GM19468 (cell line): Measurements from ENCODE around the gene USP10.
"Not testable (repeated sequence)": the region's sequence is repeated elsewhere in the genome, so short reads cannot be mapped to it uniquely, and the experiment has no call there.

Experiments
- ATAC-seq: cut with Tn5 transposase; IDR thresholded peaks from one replicate; pipeline ENCODE4 v1.9.1; 2021; ENCODE audit warnings: mild to moderate bottlenecking, moderate library complexity, moderate number of reproducible peaks; ENCODE audit not compliant: unreplicated experiment; ENCODE audit errors: extremely low read depth

USP10 gene

DNA sequence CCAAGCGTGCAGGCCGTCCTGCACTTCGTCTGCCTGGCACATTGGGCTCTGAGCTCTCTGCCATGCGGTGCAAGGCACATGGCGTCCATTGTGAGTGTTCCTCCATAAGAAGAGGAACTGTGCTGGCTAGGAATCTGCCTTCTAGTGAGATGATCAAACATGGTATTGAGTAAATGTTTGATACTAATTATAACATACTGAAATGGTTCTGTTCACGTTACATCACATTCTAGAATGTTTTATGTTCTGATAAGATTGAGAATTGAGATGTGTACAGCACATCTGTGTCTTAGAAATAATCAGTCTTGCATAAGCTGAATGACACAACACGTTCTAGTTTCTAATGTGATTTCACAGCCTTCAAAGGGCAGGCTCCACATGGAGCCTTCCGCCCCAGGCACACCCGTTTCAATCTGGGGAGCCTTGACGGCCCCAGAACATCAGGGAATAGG is 42.9 kb downstream of the USP10 start:
- ATAC-seq = no peak

DNA sequence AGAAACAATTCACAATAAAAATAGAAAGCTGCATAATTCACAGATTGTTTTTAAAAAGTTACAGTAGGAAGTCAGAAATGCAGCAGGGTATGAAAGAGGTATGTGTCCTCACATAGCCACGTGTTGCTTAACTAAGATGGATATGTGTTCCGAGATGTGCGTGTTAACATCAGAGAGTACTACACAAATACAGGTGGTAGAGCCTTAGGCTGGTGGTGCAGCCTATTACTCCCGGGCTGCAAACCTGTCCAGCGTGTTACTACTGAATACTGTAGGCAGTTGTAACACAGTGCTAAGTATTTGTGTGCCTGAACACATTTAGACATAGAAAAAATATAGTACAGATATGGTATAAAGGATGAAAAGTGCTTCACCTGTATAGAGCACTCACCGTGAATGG is 46.4 kb downstream of the USP10 start:
- no peak for ATAC-seq

DNA sequence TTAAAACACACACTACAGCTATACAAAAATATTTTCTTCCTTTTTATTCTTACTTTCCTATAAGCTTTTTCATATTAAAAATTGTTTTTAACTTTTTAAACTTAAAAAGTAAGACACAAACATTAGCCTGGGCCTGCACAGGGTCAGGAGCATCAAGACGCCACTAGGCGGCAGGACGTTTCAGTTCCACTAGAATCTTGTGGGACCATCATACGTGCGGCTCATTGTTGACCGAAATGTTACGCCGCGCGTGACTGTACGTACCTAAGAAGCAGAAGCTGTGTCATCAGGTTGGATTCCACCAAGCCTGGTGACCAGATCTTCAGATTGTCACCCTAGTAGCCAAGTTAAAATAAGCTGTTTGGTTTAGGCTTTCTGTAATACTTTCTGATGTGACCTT is 47.1 kb downstream of the USP10 start:
- ATAC-seq = no peak

DNA sequence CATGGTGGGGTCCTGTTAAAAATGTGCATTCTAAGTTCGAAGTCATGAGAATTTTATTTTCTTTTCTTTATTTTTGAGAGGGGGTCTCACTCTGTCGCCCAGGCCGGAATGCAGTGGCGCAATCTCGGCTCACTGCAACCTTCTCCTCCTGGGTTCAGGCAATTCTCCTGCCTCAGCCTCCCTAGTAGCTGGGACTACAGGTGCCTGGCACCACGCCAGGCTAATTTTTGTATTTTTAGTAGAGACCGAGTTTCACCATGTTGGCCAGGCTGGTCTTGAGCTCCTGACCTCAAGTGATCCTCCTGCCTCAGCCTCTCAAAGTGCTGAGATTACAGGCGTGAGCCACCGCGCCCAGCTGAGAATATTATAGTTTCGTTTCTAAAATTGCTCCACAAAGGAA is 48.4 kb downstream of the USP10 start:
- not testable (repeated sequence) for ATAC-seq

DNA sequence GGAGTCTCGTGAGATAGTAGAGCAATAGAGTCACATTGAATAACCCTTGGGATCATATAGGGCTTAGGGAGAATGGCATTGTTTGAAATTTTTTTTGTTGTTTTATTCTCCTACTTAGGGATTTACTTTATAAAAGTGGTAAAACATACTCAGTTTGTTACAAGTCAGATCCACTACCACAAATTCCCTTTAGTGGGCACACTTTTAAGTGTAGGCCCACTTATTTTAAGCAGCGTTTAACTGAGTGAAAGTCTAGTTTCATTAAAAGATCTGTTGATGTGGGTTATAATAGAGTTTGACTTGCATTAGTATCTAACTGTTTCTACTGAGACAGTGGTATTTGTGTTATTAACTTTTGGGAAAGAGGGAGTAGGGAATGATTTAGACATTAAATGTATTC is 49.3 kb downstream of the USP10 start:
- no peak for ATAC-seq

DNA sequence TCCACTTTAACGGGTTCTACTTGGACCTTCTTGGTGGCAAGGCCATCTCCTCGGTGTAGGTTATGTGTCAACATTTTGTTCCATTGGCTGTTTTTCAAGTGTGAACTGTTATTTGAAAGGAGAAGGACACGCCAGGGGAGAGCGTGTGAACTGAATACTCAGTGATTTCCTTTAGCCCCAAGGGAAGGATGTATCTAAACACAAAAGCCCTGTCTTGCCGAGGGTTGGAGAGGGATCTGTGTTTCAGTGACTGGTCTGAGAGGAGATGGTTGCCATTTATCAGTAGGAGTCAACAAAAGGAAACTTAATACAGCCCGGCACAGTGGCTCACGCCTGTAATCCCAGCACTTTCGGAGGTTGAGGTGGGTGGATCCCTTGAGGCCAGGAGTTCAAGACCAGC is 50.0 kb downstream of the USP10 start:
- no peak for ATAC-seq

DNA sequence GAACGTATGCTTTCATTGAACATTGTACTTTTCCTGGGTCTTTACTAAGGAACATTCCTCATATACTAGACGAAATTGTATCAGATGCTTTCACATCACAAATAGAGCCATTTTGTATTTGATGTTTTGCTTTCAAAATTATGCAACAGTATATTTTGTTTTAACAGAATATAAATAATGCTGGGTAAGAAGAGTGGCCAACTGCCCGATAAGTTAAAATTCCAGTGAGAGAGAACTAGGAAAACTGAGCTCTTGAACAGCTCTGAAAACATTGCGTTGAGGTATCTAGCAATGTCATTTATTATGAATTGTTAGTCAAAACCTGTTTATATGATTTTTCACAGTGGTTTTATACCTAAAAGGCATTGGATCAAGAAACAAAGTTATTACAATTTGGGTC is 50.8 kb downstream of the USP10 start:
- ATAC-seq = no peak

DNA sequence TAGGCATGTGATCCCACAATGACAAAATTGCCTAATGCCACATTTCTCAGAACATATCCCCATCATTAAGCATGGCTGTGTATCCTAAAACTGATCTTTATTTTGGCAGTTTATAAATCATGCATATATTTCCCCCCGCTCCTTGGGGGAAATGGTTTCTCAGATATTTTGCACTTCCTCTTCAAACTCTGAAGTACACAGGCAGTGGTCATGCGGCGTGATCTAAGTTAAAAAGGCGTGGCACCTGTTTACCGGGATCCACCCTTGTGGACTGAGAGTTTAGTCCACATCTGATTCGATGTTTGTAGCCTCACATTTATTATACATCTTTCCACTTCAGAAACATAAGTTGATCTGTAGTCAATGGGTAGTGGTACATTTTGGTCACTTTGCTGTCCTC is 51.4 kb downstream of the USP10 start:
- ATAC-seq = no peak

DNA sequence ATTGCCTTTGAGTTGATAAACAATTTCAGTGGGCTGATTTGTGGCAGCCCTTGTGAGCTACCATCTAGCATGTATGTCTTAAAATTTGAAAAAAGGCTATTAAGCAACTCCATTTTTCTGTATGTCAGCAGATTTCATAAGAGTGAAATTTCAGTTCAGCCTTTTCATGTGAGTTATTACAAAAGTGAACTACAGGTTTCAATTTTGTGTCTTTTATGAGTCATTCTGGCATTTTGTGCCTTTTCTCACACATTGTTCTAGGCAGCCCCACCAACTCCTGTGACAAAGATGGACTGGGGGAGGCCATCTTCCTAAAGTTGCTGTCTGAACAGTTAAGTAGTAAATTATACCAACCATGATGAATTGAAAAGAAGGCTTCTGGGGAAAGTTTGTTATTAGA is 52.1 kb downstream of the USP10 start:
- ATAC-seq = no peak

DNA sequence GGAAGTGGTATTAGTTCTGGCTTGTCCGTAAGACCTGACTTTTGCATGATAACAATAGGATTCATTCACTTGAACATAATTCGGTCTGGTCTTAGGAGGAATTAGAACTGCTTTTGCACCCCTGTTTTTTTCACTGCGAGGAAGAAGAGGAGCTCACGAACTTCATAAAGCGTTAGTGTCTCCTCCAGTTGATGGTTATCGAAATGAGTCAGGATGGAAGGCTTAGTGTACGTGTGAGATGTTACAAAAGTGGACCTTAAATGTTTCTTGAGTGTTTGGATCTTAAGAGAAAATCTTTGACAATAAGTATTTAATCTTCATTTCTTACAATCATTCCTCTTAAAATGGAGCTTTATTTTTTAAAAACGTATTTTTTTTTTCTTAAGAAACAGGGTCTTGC is 52.8 kb downstream of the USP10 start:
- ATAC-seq = no peak

DNA sequence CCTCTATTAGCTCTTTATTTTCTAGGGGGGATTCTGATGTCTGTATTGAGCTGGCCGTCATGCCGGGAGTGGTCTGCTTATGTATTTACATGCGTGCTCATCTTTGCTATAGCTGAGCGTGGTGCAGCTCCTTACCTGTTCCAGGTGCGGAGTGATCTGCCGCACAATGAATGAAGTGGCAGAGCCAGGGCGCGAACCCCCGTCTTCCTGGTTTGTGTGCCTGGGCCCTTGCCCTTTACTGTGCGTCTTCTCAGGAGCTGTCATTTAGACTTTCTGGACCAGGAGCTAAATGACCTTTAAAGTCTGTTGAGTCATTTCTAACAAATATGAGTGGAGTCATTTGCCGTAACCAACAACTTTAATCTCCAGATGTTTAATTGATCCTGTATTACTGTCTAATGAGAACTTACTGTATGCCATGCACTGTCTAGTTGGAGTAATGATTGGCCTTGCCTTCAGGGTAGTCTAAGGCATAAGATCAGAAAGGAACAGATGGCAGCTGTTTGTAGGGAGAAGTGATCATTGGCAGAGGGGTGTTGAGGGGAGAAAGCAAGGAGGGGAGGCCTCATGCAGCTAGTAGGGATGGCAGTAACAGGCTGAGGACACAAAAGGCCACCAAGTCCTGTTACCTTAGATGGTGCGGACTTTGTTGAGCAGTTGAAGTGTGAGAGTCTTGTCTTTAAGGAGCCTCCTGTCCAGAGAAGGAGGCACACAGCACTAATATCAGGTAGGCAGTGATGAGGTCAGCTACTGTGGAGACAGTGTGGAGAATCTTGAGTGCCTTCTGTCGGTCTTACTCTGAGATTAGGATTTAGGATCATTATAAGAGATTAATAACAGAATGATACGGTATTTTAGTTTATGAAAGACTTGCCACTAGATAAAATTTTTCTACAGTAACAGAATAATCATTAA is 53.9 kb downstream of the USP10 start:
- no peak for ATAC-seq

DNA sequence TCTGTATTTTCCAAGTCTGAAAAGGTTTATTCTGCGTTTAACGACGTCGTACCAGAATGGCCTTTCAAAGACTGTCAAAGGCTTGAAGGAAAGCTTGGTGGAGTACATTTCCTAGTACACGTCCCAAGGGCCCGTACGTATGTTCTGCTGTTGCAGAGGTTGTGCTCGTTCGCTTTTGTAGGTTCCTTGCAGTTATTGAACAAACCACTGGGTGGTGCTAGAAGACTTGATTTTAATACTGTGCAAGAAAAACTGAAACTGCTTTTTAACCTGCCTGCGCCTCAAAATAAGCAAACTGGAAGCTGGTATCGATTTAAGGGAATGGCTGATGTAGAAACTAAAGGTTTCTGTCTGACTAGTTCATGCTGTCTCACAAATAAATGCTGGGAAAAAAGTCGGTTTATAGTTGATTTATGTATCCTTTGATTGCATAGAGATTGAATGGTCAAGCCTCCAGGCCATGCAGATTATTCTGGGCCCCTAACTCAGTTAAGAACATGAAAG is 54.6 kb downstream of the USP10 start:
- ATAC-seq = no peak

DNA sequence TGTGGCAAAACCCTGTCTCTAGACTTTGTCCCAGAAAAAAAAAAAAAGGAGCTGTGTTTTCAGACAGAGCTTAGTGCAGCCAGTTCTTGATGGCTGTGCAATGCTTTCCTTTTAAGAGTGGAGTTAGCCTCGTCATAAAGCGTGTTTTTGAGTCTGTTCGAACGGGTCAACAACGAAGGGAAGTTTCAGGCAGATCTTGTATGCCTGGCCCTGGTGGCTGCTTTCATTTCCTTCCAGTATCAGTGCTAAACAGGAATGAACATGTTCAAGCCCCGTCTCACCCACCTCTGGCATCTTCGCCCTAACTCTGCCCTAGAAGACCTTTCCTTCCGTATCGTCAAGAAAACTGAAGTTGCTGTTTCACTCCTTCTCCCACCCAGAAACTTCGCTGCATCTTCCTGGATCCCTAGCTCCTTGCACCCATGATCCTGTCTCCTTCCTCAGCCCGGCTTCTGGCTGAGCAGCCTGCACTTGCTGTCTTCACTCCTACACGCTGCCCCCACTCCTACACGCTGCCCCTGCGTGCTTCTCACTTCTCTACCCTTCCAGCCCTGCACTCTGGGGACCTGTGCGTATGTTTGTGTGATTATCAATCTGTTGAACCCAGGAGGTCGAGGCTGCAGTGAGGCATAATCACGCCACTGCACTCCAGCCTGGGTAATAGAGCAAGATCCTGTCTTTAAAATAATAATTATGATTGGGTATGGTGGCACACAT is 55.3 kb downstream of the USP10 start:
- ATAC-seq = no peak

DNA sequence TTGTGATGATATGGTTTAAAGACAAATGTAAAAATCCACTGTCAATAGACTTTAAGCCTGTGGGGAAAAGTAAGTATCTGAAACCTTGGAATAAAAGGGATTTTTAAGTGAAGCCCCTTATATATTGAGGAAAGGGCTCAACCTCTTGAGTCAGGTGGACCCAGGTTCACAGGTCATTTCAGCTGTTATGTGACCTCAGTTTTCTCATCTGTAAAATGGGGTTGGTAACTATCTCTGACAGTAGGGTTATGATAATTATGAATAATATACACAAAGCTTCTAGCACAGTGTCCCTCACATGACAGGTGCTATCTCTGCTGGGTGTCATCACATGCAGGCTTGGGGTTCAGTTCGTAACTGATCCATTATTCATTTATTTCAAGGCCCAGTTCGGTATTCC is 57.0 kb downstream of the USP10 start:
- no peak for ATAC-seq

DNA sequence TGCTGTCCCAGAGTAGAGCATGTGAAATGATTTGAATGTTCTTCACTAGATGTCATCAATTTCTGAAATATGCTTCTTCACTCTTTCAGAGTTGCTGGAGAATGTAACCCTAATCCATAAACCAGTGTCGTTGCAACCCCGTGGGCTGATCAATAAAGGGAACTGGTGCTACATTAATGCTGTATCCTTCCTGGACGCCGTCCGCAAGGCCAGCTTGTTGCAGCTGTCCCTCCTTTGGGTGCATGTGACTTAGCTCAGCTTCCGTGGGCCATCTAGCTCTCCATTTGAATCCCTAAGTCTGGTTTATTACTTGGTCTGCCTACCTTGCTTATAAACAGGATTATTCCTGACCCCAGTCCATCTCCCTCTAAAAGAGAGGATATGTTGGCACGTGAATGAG is 58.8 kb downstream of the USP10 start:
- no peak for ATAC-seq

DNA sequence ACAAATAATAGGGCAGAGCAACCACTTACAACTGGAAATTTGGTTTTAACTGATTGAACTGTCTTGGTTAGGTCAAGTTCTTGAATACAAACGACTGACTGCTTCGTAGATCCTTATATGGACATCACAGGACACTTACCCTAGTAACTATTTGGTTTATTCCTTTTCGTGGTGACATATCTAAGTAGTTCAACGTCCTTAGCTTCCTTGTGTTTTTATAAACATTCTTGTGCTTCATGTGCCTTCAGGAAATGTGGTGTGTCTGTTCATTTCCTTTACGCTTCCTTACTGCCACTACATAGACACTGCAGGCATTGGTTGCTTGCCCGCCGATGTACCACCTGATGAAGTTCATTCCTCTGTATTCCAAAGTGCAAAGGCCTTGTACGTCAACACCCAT is 59.3 kb downstream of the USP10 start:
- no peak for ATAC-seq

DNA sequence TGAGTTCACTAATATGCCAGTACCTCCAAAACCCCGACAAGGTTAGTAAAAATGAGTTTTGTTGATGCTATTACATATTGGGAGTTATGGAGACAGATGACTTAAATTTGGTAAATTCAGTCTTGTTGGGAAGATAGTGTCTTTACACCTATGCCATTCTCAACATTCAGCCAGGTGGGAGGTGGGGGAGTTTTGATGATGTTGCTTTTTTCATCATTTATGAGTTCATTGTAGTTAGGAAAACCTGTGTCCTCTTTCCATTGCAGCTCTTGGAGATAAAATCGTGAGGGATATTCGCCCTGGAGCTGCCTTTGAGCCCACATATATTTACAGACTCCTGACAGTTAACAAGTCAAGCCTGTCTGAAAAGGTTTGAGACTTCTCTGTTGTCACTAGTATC is 60.1 kb downstream of the USP10 start:
- ATAC-seq = no peak

DNA sequence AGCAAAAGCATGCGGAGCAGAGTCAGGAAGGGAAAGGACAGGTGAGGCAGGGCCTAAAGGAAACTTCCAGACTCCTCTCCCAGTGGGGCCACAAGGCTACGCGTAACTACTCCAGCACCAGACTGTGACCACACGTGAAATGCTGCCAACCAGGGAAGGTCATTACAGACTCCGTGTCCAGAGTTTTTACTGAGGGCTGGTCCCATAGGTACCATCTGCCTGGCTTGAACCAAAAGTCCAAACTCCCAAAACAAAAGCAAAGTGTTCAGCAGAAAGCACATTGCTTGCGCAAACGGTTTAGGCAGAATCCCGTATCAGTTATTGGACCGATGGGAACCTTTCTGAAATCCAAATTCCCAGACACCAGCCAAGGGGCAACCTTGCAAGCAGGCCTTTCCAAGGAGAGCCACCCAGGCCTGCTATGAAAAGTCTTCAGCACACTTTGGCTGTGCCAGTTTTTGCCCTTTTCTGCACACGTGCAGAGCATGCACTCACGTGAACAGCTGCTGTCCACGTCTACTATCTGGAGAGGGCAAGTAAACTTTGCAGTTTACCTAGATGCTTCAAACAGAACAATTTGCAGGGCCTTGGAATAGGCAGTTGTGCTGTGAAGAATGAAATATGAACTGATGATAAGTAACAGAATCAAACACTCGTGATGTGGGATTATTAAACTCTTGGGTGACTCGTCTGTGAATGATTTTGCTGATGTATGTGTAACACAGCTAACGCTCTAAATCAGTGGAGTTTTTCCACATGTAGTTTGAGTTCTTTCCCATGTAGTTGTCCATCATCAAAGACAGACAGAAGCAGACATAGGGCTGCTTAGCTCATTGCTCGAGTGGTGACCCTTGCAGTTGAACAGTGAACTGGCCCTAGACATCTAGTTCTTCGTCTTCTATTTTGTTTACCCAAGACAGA is 61.9 kb downstream of the USP10 start:
- no peak for ATAC-seq

DNA sequence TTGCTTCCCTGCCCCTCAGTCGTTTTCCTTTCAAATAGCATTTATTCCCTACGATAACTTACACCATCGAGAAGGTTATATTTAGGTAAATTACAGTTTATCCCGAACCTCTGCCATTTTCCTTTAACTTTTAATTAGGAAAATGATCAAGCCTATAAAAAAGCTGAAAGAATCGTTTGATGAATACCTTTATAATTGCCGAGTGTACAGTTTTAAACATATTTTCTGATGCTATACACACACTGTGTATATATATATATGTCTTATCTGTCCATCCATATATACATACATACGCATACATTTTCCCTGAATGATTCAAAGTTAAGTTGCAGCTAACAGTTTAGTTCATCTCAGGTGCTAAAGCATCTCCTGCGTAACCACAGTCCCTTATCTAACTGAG is 63.4 kb downstream of the USP10 start:
- no peak for ATAC-seq

DNA sequence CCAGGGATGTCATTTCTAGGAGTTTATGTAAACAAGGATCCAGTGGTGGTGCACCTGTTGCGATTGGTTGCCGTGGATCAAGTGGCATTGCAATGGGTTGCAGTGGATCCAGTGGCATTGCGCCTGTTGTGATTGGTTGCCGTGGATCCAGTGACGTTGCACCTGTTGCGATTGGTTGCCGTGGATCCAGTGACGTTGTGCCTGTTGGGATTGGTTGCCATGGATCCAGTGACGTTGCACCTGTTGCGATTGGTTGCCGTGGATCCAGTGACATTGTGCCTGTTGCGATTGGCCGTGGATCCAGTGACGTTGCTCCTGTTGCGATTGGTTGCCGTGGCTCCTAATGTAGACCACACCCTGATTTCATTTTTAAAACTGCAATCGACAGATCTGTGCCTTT is 63.8 kb downstream of the USP10 start:
- no peak for ATAC-seq
